Glutamatergic neuron (in vitro differentiated cells): ENCODE data around the gene ACAP2. TPM values are rescaled to one million over a fixed set of nuclear protein-coding genes. Genes with fewer than 3 reads are reported as not detected.

Experiments used
- DNase-seq: peaks from one replicate; pipeline ENCODE4 v3.0.0; 2022
- H3K27ac Mint-ChIP-seq: one replicate; pipeline ENCODE4 v1.8.0; 2020; ENCODE audit warnings: mild to moderate bottlenecking, mixed read lengths, inconsistent platforms; ENCODE audit not compliant: unreplicated experiment
- H3K27me3 Mint-ChIP-seq: one replicate; pipeline ENCODE4 v1.8.0; 2020; ENCODE audit warnings: mild to moderate bottlenecking, moderate library complexity, mixed read lengths, inconsistent platforms; ENCODE audit not compliant: unreplicated experiment
- H3K36me3 Mint-ChIP-seq: one replicate; pipeline ENCODE4 v1.8.0; 2020; ENCODE audit warnings: mild to moderate bottlenecking, mixed read lengths, inconsistent platforms; ENCODE audit not compliant: unreplicated experiment
- H3K4me1 Mint-ChIP-seq: one replicate; pipeline ENCODE4 v1.8.0; 2020; ENCODE audit warnings: mild to moderate bottlenecking, low read depth, mixed read lengths, inconsistent platforms; ENCODE audit not compliant: unreplicated experiment
- H3K4me3 Mint-ChIP-seq: one replicate; pipeline ENCODE4 v1.8.0; 2020; ENCODE audit warnings: mild to moderate bottlenecking, mixed read lengths, inconsistent platforms; ENCODE audit not compliant: unreplicated experiment
- H3K9me3 Mint-ChIP-seq: one replicate; pipeline ENCODE4 v1.8.0; 2020; ENCODE audit warnings: mild to moderate bottlenecking, moderate library complexity, mixed read lengths, inconsistent platforms; ENCODE audit not compliant: unreplicated experiment
- total RNA-seq: library from RNA; stranded (reverse); fragmentation: NEBNext Ultra II Directional; extraction: Animal tissue kit (Norgen Biotek cat#: 25700); gene quantifications from one replicate; pipeline ENCODE4 v1.2.1, GENCODE V29; 2021; ENCODE audit not compliant: unreplicated experiment
- TF ChIP-seq, protein P1 (sequence below): fragments of 200-600 bp; sonication (generic); IDR thresholded peaks from one replicate; pipeline ENCODE4 v1.5.0; 2021; ENCODE audit not compliant: partially characterized antibody, unreplicated experiment

The ACAP2 gene
- total RNA-seq, 1 donor from 2014 or later, result 60.9 TPM

DNA sequence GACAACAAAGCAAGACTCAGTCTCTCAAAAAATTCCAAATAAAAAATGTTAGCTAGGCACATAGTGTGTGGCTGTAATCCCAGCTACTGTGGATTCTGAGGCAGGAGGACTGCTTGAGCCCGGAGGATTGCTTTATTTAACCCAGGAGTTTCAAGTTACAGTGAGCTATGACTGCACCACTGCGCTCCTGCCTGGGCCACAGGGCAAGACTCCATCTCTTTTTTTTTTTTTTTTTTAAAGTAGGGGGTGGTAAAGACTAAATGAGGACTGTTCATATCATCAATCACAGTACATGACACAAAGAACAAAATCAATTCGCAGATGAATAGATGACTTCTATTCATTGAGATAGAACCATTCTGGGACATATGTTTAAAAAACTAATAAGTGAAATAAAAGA is 48.1 kb downstream of the ACAP2 start:
- DNase-seq, result no peak
- Mint-ChIP-seq H3K4me3 (no peak overlapping the region), H3K9me3 (no peaks in the 10 kb centered on the region), H3K27ac (no peak overlapping the region), H3K4me1 (no peaks in the 10 kb centered on the region), H3K36me3 (no peaks in the 10 kb centered on the region), H3K27me3 (no peaks in the 10 kb centered on the region)
- TF ChIP-seq, protein P1, sequence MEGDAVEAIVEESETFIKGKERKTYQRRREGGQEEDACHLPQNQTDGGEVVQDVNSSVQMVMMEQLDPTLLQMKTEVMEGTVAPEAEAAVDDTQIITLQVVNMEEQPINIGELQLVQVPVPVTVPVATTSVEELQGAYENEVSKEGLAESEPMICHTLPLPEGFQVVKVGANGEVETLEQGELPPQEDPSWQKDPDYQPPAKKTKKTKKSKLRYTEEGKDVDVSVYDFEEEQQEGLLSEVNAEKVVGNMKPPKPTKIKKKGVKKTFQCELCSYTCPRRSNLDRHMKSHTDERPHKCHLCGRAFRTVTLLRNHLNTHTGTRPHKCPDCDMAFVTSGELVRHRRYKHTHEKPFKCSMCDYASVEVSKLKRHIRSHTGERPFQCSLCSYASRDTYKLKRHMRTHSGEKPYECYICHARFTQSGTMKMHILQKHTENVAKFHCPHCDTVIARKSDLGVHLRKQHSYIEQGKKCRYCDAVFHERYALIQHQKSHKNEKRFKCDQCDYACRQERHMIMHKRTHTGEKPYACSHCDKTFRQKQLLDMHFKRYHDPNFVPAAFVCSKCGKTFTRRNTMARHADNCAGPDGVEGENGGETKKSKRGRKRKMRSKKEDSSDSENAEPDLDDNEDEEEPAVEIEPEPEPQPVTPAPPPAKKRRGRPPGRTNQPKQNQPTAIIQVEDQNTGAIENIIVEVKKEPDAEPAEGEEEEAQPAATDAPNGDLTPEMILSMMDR, result no peak

DNA sequence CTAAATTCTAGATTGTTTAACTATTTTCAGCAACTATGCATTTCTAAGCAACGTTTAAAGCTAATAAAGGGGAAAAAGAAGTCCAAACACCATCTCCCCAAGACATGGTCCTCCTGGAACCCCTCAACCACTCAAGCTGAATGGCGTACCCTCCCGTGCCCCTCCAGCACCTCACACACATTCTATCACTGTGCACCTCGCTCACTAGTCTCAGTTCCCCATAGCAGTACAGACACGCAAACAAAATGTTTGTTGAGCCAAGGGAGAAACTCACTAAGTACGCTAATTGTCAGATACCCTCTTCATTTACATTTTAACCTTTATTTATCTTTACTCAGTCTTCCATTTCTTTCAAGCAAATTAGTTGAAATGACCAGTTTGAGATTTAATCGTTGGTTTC is 48.8 kb downstream of the ACAP2 start:
- H3K4me1 Mint-ChIP-seq, result no peaks in the 10 kb centered on the region
- no peaks in the 10 kb centered on the region for H3K36me3 Mint-ChIP-seq
- H3K4me3 Mint-ChIP-seq, result no peak overlapping the region
- no peaks in the 10 kb centered on the region for H3K27me3 Mint-ChIP-seq
- no peak overlapping the region for H3K27ac Mint-ChIP-seq
- H3K9me3 Mint-ChIP-seq, result no peaks in the 10 kb centered on the region
- TF ChIP-seq, protein P1, result no peak
- no peak for DNase-seq

DNA sequence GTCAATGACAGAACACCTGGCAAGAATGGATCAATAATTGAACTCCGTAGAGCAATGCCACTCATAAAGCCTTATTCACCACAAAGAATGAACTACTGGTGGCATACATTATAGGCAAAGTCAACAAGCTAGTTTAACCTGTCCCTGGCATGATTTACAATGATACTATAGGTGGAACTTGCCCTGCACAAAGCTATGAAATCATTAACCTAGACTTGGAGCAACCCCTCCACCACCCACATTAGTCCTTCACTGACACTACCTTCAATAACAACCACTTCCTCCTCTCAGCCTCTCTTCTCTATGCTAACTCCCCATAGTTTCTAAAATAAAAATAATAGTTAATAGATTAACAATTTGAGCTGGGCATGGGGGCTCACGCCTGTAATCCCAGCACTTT is 54.4 kb downstream of the ACAP2 start:
- Mint-ChIP-seq H3K9me3 (no peaks in the 10 kb centered on the region), H3K36me3 (no peaks in the 10 kb centered on the region), H3K4me3 (no peak overlapping the region), H3K4me1 (no peaks in the 10 kb centered on the region), H3K27ac (no peak overlapping the region), H3K27me3 (no peaks in the 10 kb centered on the region)
- no peak for DNase-seq
- TF ChIP-seq, protein P1, result no peak

DNA sequence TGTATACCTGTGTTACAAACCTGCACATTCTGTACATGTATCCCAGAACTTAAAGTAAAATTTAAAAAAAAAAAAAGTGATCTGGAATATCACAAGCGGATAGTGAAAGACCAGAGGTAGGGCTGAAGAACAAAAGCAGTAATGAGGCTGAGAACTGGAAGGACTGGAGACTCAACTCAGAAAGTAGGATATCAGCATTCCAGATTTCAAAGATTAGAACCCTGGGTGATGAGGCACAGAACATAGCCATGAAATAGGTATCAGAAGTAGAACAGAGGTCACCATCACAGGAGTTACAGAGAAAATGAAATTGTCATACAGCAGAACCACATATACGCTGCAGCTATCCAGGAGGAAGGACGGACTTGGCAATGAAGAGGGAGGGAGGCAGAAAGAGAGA is 56.1 kb downstream of the ACAP2 start:
- H3K27ac Mint-ChIP-seq, result no peak overlapping the region
- no peaks in the 10 kb centered on the region for H3K9me3 Mint-ChIP-seq
- no peak for DNase-seq
- no peaks in the 10 kb centered on the region for H3K4me1 Mint-ChIP-seq
- TF ChIP-seq, protein P1, result no peak
- no peaks in the 10 kb centered on the region for H3K27me3 Mint-ChIP-seq
- no peaks in the 10 kb centered on the region for H3K36me3 Mint-ChIP-seq
- no peak overlapping the region for H3K4me3 Mint-ChIP-seq

DNA sequence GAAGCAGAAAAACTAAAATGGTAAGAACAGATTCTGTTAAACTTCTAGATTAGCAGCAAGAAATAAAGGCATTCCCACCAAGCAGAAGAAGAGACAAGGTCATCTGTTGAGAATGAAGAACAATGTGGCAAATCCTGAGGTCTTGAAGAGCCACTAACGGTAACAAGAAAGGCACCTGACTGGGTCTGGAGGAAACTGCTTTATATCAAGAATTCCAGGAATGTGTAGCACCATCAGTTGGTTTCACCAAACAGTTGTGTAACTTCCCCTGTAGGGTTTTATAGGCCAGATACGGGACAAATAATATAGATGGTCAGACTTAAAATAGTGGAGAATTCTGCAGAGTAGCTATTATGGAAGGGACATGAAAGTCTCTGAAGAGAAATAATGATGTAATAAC is 57.3 kb downstream of the ACAP2 start:
- no peak overlapping the region for H3K4me3 Mint-ChIP-seq
- TF ChIP-seq, protein P1, result no peak
- DNase-seq, result no peak
- no peak overlapping the region for H3K27ac Mint-ChIP-seq
- H3K27me3 Mint-ChIP-seq, result no peaks in the 10 kb centered on the region
- H3K4me1 Mint-ChIP-seq, result no peaks in the 10 kb centered on the region
- no peaks in the 10 kb centered on the region for H3K9me3 Mint-ChIP-seq
- no peaks in the 10 kb centered on the region for H3K36me3 Mint-ChIP-seq
